NCI-H226 (cell line): Measurements from ENCODE around the gene ZNF296.

Experiments used
- DNase-seq: peaks from one replicate; pipeline ENCODE4 v3.0.0-alpha.2; 2015

ZNF296 gene

GRCh38 chr19:45051929-45052579 is 24.2 kb downstream of the ZNF296 start:
- no peak for DNase-seq

GRCh38 chr19:45050036-45050435 is 26.2 kb downstream of the ZNF296 start:
- no peak for DNase-seq

- no peak for DNase-seq
Measured at GRCh38 chr19:45049073-45049736, 27.1 kb downstream of the ZNF296 start.

- no peak for DNase-seq
Measured at GRCh38 chr19:45047188-45047797, 29.0 kb downstream of the ZNF296 start.

- no peak for DNase-seq
Measured at GRCh38 chr19:45046355-45046754, 29.9 kb downstream of the ZNF296 start.

GRCh38 chr19:45045671-45046353 is 30.5 kb downstream of the ZNF296 start:
- no peak for DNase-seq

- DNase-seq, result no peak
Measured at GRCh38 chr19:45041125-45041524, 35.2 kb downstream of the ZNF296 start.

- no peak for DNase-seq
Measured at GRCh38 chr19:45040059-45040771, 36.1 kb downstream of the ZNF296 start.

GRCh38 chr19:45038931-45039893 is 37.1 kb downstream of the ZNF296 start, which contains the start of gene CLASRP:
Gene CLASRP, plus strand, starts transcription at chr19:45039045. Its CDS starts 1,168 bp downstream, at chr19:45040213.
- peak; percentile 83 for DNase-seq

GRCh38 chr19:45037393-45038169 is 38.7 kb downstream of the ZNF296 start:
- DNase-seq, result no peak

- no peak for DNase-seq
Measured at GRCh38 chr19:45035755-45036154, 40.5 kb downstream of the ZNF296 start.

GRCh38 chr19:45032421-45032820 is 43.9 kb downstream of the ZNF296 start:
- no peak for DNase-seq

GRCh38 chr19:45030825-45031224 is 45.5 kb downstream of the ZNF296 start:
- DNase-seq, result no peak

GRCh38 chr19:45027371-45027770 is 48.9 kb downstream of the ZNF296 start:
- no peak for DNase-seq

- no peak for DNase-seq
Measured at GRCh38 chr19:45025264-45025663, 51.0 kb downstream of the ZNF296 start.

- DNase-seq, result no peak
Measured at GRCh38 chr19:45023048-45023447, 53.2 kb downstream of the ZNF296 start.

- DNase-seq, result no peak
Measured at GRCh38 chr19:45021971-45022370, 54.3 kb downstream of the ZNF296 start.
